K562 (cell line): ENCODE data around the gene IRS1. TPM values are rescaled to one million over a fixed set of nuclear protein-coding genes. Genes with fewer than 3 reads are reported as not detected.

Source experiments
- ATAC-seq: fragments of 200-7000 bp; cut with Tn5 transposase; 3 replicates; pipeline ENCODE4 v1.9.1; 2020; ENCODE audit warnings: moderate library complexity
- BruUV-seq: library from RNA; stranded (reverse); fragments of 400-500 nt; replicated peaks from 2 replicates; lab custom pipeline; 2021; lab: Mats Ljungman, UMichigan
- CTCF ChIA-PET: fragments of 300-600 bp; formaldehyde crosslinking; extraction: SDS; loops from one replicate; lab custom pipeline; 2021; ENCODE audit warnings: low intra/inter-chr PET ratio; lab: Yijun Ruan, JAX
- POLR2A ChIA-PET: fragments of 300-600, 350-650 bp; sonication (Branson Sonifier 250); formaldehyde crosslinking; extraction: SDS; loops from one replicate; lab custom pipeline; 2021; ENCODE audit warnings: antibody characterized with exemption, inconsistent platforms; lab: Yijun Ruan, JAX
- DNase-seq, 4 experiments: peaks; one replicate each; pipeline versions ENCODE4 v3.0.0 to v3.0.0-alpha.2; 2011 to 2018; ENCODE audit warnings: low spot score in 3 of 4, mixed read lengths in 3 of 4; ENCODE audit errors: extremely low read depth in 1 of 4
- FAIRE-seq: peaks from 2 replicates; lab custom pipeline; 2011; peaks lifted over from hg19 to GRCh38; lab: Jason Lieb, UNC
- H2AFZ ChIP-seq: 2 replicates; pipeline ENCODE4 v1.6.0; 2011; ENCODE audit warnings: low read depth, low read length, control low read depth, inconsistent platforms
- H3K27ac ChIP-seq: fragments of 200-600 bp; 3 replicates; pipeline ENCODE4 v1.8.0; 2011; ENCODE audit warnings: low read depth, mild to moderate bottlenecking, control low read depth, inconsistent platforms, low read length, moderate library complexity, mixed read lengths; ENCODE audit errors: extremely low read depth
- H3K27me3 ChIP-seq, 2 experiments: fragments of 300-600 bp in 1 of 2; 2 replicates in 1 of 2; 3 replicates in 1 of 2; pipeline versions ENCODE4 v1.6.0 to v1.8.0; 2011; ENCODE audit warnings: inconsistent platforms in 2 of 2, low read length in 2 of 2, mild to moderate bottlenecking in 1 of 2, mixed read lengths in 1 of 2, moderate library complexity in 1 of 2; ENCODE audit not compliant: control insufficient read depth in 2 of 2, insufficient read depth in 2 of 2
- H3K36me3 ChIP-seq: fragments of 300-600 bp; 3 replicates; pipeline ENCODE4 v1.8.0; 2011; ENCODE audit warnings: mild to moderate bottlenecking, low read length, inconsistent platforms; ENCODE audit not compliant: control insufficient read depth, insufficient read depth
- H3K4me1 ChIP-seq, 2 experiments: fragments of 200-600 bp in 1 of 2; replicated peaks in 1 of 2; 2 replicates in 1 of 2; 3 replicates in 1 of 2; pipeline versions ENCODE4 v1.5.1 to v1.8.0; 2011; ENCODE audit warnings: inconsistent platforms in 2 of 2, low read length in 2 of 2, mild to moderate bottlenecking in 1 of 2, mixed read lengths in 1 of 2, moderate library complexity in 1 of 2; ENCODE audit not compliant: control insufficient read depth in 2 of 2, insufficient read depth in 2 of 2
- H3K4me2 ChIP-seq: 2 replicates; pipeline ENCODE4 v1.6.1; 2011; ENCODE audit warnings: low read length, control low read depth, inconsistent platforms, mixed read lengths; ENCODE audit not compliant: insufficient read depth
- H3K4me3 ChIP-seq: fragments of 200-600 bp; sonication (generic), shearing (Covaris generic); 2 replicates; pipeline ENCODE4 v1.5.1; 2016; ENCODE audit warnings: control low read depth, inconsistent platforms
- H3K79me2 ChIP-seq: fragments of 200-600 bp; 3 replicates; pipeline ENCODE4 v1.8.0; 2011; ENCODE audit warnings: low read length, inconsistent platforms; ENCODE audit not compliant: control insufficient read depth, insufficient read depth
- H3K9ac ChIP-seq, 2 experiments: 2 replicates each; pipeline versions ENCODE4 v1.6.0 to v1.6.1; 2011; ENCODE audit warnings: low read depth in 2 of 2, low read length in 2 of 2, control low read depth in 1 of 2, inconsistent platforms in 1 of 2, mild to moderate bottlenecking in 1 of 2, mixed read lengths in 1 of 2; ENCODE audit not compliant: insufficient read depth in 1 of 2
- H3K9me1 ChIP-seq: one replicate; pipeline ENCODE4 v1.6.0; 2011; ENCODE audit warnings: inconsistent platforms, mild to moderate bottlenecking, low read length, moderate library complexity; ENCODE audit not compliant: control insufficient read depth, insufficient read depth
- H3K9me3 ChIP-seq: replicated peaks from 2 replicates; pipeline ENCODE4 v1.5.1; 2011; ENCODE audit warnings: low read depth, low read length, inconsistent platforms; ENCODE audit not compliant: control insufficient read depth, insufficient read depth
- H4K20me1 ChIP-seq: replicated peaks from 2 replicates; pipeline ENCODE4 v1.6.1; 2011; ENCODE audit warnings: low read length, inconsistent platforms, mixed read lengths; ENCODE audit not compliant: control insufficient read depth, insufficient read depth
- BACH1 ChIP-seq: fragments of 200-800 bp; sonication (Bioruptor generic); IDR thresholded peaks from 2 replicates; pipeline ENCODE4 v1.6.1; 2016; ENCODE audit warnings: missing genetic modification characterization, missing compliant biosample characterization
- CBX2 ChIP-seq: fragments of 200-600 bp; sonication (generic); IDR thresholded peaks from one replicate; pipeline ENCODE4 v1.6.1; 2012; ENCODE audit warnings: mild to moderate bottlenecking, low read length, inconsistent platforms; ENCODE audit not compliant: insufficient read depth, poor library complexity, severe bottlenecking
- GTF2E2 ChIP-seq: fragments of 200-800 bp; sonication (Bioruptor generic); IDR thresholded peaks from 2 replicates; pipeline ENCODE4 v1.6.1; 2016; ENCODE audit warnings: missing genetic modification characterization, missing compliant biosample characterization
- HDAC6 ChIP-seq: IDR thresholded peaks from 2 replicates; pipeline ENCODE4 v1.6.1; 2012; ENCODE audit warnings: low read depth, mild to moderate bottlenecking, control low read depth, inconsistent platforms, low read length, moderate library complexity
- HINFP ChIP-seq: fragments of 450-650 bp; conservative IDR thresholded peaks from 2 replicates; pipeline ENCODE4 v1.6.1; 2016; ENCODE audit warnings: missing genetic modification characterization, low read depth, mild to moderate bottlenecking, control low read depth, missing compliant biosample characterization
- MLX ChIP-seq, 2 experiments: fragments of 450-650 bp in 1 of 2; sonication (generic) in 1 of 2; formaldehyde crosslinking; conservative IDR thresholded peaks; 2 replicates each; pipeline versions ENCODE4 v1.4.0 to v1.8.1; 2020 to 2022; ENCODE audit warnings: mild to moderate bottlenecking in 1 of 2, missing genetic modification reagents in 1 of 2
- NFATC3 ChIP-seq: fragments of 450-650 bp; IDR thresholded peaks from 2 replicates; pipeline ENCODE4 v1.6.1; 2017; ENCODE audit warnings: mild to moderate bottlenecking
- PATZ1 ChIP-seq: fragments of 250-450 bp; sonication (Bioruptor Pico); IDR thresholded peaks from 2 replicates; pipeline ENCODE4 v1.5.0; 2020; ENCODE audit warnings: mild to moderate bottlenecking, borderline replicate concordance
- RBBP5 ChIP-seq: fragments of 200-600 bp; sonication (generic); IDR thresholded peaks from 2 replicates; pipeline ENCODE4 v1.6.1; 2012; ENCODE audit warnings: borderline replicate concordance, mild to moderate bottlenecking, low read length, control low read depth, inconsistent platforms; ENCODE audit not compliant: insufficient read depth, poor library complexity, severe bottlenecking
- SMAD1 ChIP-seq: fragments of 150-350 bp; IDR thresholded peaks from 2 replicates; pipeline ENCODE4 v1.6.1; 2014; ENCODE audit warnings: low read length, low read depth; ENCODE audit not compliant: partially characterized antibody
- SNAPC5 ChIP-seq: fragments of 250-450 bp; sonication (Bioruptor Pico); IDR thresholded peaks from 2 replicates; pipeline ENCODE4 v1.8.0; 2021; ENCODE audit warnings: moderate library complexity, mild to moderate bottlenecking, inconsistent platforms
- ZBTB1 ChIP-seq: sonication (generic); formaldehyde crosslinking; IDR thresholded peaks from 2 replicates; pipeline ENCODE4 v1.8.1; 2023; ENCODE audit warnings: missing genetic modification reagents, low read depth, mild to moderate bottlenecking, borderline replicate concordance
- ZBTB43 ChIP-seq: sonication (generic); formaldehyde crosslinking; IDR thresholded peaks from 2 replicates; pipeline ENCODE4 v1.8.0; 2023; ENCODE audit warnings: mild to moderate bottlenecking, missing genetic modification reagents
- ZNF444 ChIP-seq: fragments of 250-450 bp; sonication (Bioruptor Pico); IDR thresholded peaks from 2 replicates; pipeline ENCODE4 v1.4.0; 2020; ENCODE audit warnings: mild to moderate bottlenecking, moderate library complexity
- ZNF707 ChIP-seq: fragments of 250-450 bp; sonication (Bioruptor Pico); conservative IDR thresholded peaks from 2 replicates; pipeline ENCODE4 v1.8.0; 2022; ENCODE audit warnings: inconsistent platforms, mild to moderate bottlenecking, moderate library complexity
- WGBS: fragments of 100-300 bp; shearing (Covaris generic); methylation state at CpG from one replicate; pipeline ENCODE4 v1.1.6; 2016; ENCODE audit warnings: low coverage, mixed read lengths; ENCODE audit not compliant: insufficient coverage; ENCODE audit errors: missing lambda C conversion rate; 5-methylcytosine and 5-hydroxymethylcytosine counted together
- in situ Hi-C: fragments of 300-500 bp; cut with MboI; formaldehyde crosslinking; loops from 4 replicates; pipeline ENCODE4 v1.15.0; 2018; ENCODE audit warnings: inconsistent platforms, mixed read lengths
- intact Hi-C: fragments of 100-400 bp; cut with micrococcal nuclease; formaldehyde crosslinking; loops from 2 replicates; pipeline ENCODE4 v1.14.2; 2022
- polyA plus RNA-seq, 8 experiments: library from polyadenylated mRNA; depleted of rRNA in 4 of 8; stranded (reverse) in 5 of 8; unstranded in 3 of 8; fragments of >200 nt; fragmentation: Nextera tagmentation in 2 of 8; fragmentation: Illumina TruSeq in 1 of 8; extraction: Ambion mirVana in 2 of 8; extraction: Trizol in 1 of 8; gene quantifications; 2 replicates each; pipeline versions ENCODE4 v1.2.1 to v1.2.3, GENCODE V29; 2011 to 2014; ENCODE audit warnings: inconsistent platforms in 1 of 8, missing spikeins in 1 of 8
- total RNA-seq, 7 experiments: library from RNA; depleted of rRNA in 6 of 7; stranded (reverse); fragments of >200 nt in 6 of 7; fragmentation: Illumina TruSeq in 2 of 7; extraction: Trizol in 2 of 7; gene quantifications; 2 replicates each; pipeline versions ENCODE4 v1.2.1 to v1.2.3, GENCODE V29; 2011 to 2021; ENCODE audit warnings: low replicate concordance in 1 of 7

IRS1 gene
- total and polyA plus RNA-seq, 9 of the 15 experiments (the other 6 are each of a cell fraction or from before 2014, with no cell fraction given), result under 0.01 to 0.31 (median 0.08) TPM; not detected in 1

GRCh38 chr2:226772389-226773179, 27.0 kb downstream of the IRS1 start:
- Histone ChIP-seq H3K4me1 (peaks cover 0 to 4% of the 10 kb centered on the region in 2 experiments; a peak in 2 of 5 replicates), H3K9me1 (no peaks in the 10 kb centered on the region), H4K20me1 (no peaks in the 10 kb centered on the region), H3K79me2 (no peaks in the 10 kb centered on the region), H3K9me3 (no peaks in the 10 kb centered on the region), H2AFZ (no peak overlapping the region), H3K27ac (no peak overlapping the region), H3K9ac (no peak overlapping the region), H3K36me3 (no peaks in the 10 kb centered on the region), H3K4me2 (no peak overlapping the region), H3K4me3 (no peak overlapping the region), H3K27me3 (no peaks in the 10 kb centered on the region)
- no TSS peak for BruUV-seq
- in situ Hi-C loops (no loop called here), intact Hi-C loops (no loop called here)
- 0% methylated on average over 2 of the region's 3 CpGs for WGBS
- ATAC-seq (peak; percentile 71), FAIRE-seq (peak; percentile 61), DNase-seq (peak in 2 of 4 experiments; percentile 39 to 59)
- ChIA-PET CTCF (no interaction called here), POLR2A (interaction anchor here (0.5 to 1.5 kb wide), 4 partner anchors 11 to 1607 kb away, joined by 3 to 4 read pairs (median 3); no protein-coding TSS in a partner anchor)
- no peak for TF ChIP-seq ZNF707 (CRISPR knock-in tag)
- no peak for TF ChIP-seq GTF2E2 (tag)
- TF ChIP-seq ZNF444 (CRISPR knock-in tag), result no peak
- no peak for TF ChIP-seq HDAC6
- no peak for TF ChIP-seq CBX2
- no peak for TF ChIP-seq PATZ1 (CRISPR knock-in tag)
- TF ChIP-seq BACH1 (tag), result no peak
- TF ChIP-seq SMAD1, result no peak
- no peak for TF ChIP-seq MLX (CRISPR knock-in tag; conservative IDR thresholded peaks at IDR 0.05)
- TF ChIP-seq HINFP (tag), result no peak
- TF ChIP-seq RBBP5, result no peak
- no peak for TF ChIP-seq ZBTB43 (CRISPR knock-in tag)
- TF ChIP-seq NFATC3, result no peak
- TF ChIP-seq SNAPC5, result no peak
- TF ChIP-seq ZBTB1 (CRISPR knock-in tag), result no peak
